DOHH2 (cell line): ENCODE results near the gene APOL4.
"Not testable (repeated sequence)": the region's sequence is repeated elsewhere in the genome, so short reads cannot be mapped to it uniquely, and the experiment has no call there.

Source experiments
- H3F3A ChIP-seq: fragments of 200-600 bp; sonication (generic), shearing (Covaris generic); 2 replicates; pipeline ENCODE4 v1.6.0; 2016; ENCODE audit warnings: antibody characterized with exemption, mild to moderate bottlenecking; ENCODE audit not compliant: control insufficient read depth, insufficient read depth
- H3K27ac ChIP-seq: fragments of 200-600 bp; sonication (generic); 2 replicates; pipeline ENCODE4 v1.5.1; 2014; ENCODE audit warnings: low read depth, mild to moderate bottlenecking, low read length, moderate library complexity
- H3K27me3 ChIP-seq: fragments of 200-600 bp; sonication (generic); 2 replicates; pipeline ENCODE4 v1.6.1; 2014; ENCODE audit warnings: mild to moderate bottlenecking, low read length, mixed read lengths; ENCODE audit not compliant: control insufficient read depth
- H3K36me3 ChIP-seq: fragments of 200-600 bp; sonication (generic); 2 replicates; pipeline ENCODE4 v1.6.1; 2014; ENCODE audit warnings: mild to moderate bottlenecking, low read length, moderate library complexity, mixed read lengths; ENCODE audit not compliant: control insufficient read depth
- H3K4me1 ChIP-seq: fragments of 200-600 bp; sonication (generic); 2 replicates; pipeline ENCODE4 v1.6.1; 2014; ENCODE audit warnings: mild to moderate bottlenecking, low read length, mixed read lengths; ENCODE audit not compliant: control insufficient read depth
- H3K4me2 ChIP-seq: fragments of 200-600 bp; sonication (generic); 2 replicates; pipeline ENCODE4 v1.6.0; 2014; ENCODE audit warnings: mild to moderate bottlenecking, low read length, moderate library complexity
- H3K4me3 ChIP-seq: fragments of 200-600 bp; sonication (generic); 2 replicates; pipeline ENCODE4 v1.5.1; 2014; ENCODE audit warnings: mild to moderate bottlenecking, low read length, mixed read lengths
- H3K79me2 ChIP-seq: fragments of 200-600 bp; sonication (generic); 2 replicates; pipeline ENCODE4 v1.6.1; 2014; ENCODE audit warnings: mild to moderate bottlenecking, low read length, mixed read lengths; ENCODE audit not compliant: control insufficient read depth
- H3K9me2 ChIP-seq: fragments of 200-600 bp; sonication (generic); replicated peaks from 2 replicates; pipeline ENCODE4 v1.6.1; 2014; ENCODE audit warnings: mild to moderate bottlenecking, low read length, mixed read lengths; ENCODE audit not compliant: control insufficient read depth
- H3K9me3 ChIP-seq: fragments of 200-600 bp; sonication (generic); 2 replicates; pipeline ENCODE4 v1.6.1; 2014; ENCODE audit warnings: antibody characterized with exemption, low read length, mixed read lengths; ENCODE audit not compliant: control insufficient read depth, insufficient read depth
- H4K20me1 ChIP-seq: fragments of 200-600 bp; sonication (generic); 2 replicates; pipeline ENCODE4 v1.6.0; 2014; ENCODE audit warnings: low read depth, mild to moderate bottlenecking, antibody characterized with exemption, low read length, moderate library complexity; ENCODE audit not compliant: control insufficient read depth, insufficient read depth
- EZH2phosphoT487 ChIP-seq: fragments of 200-600 bp; sonication (generic); IDR thresholded peaks from 2 replicates; pipeline ENCODE4 v1.6.1; 2017; ENCODE audit warnings: borderline replicate concordance, mild to moderate bottlenecking, antibody characterized with exemption, low read length, moderate library complexity, mixed read lengths
- TF ChIP-seq, protein P1 (sequence below): fragments of 200-600 bp; sonication (generic); IDR thresholded peaks from one replicate; pipeline ENCODE4 v1.5.1; 2014; ENCODE audit warnings: antibody characterized with exemption, mild to moderate bottlenecking, low read depth, low read length; ENCODE audit not compliant: poor library complexity, severe bottlenecking

The APOL4 gene

DNA sequence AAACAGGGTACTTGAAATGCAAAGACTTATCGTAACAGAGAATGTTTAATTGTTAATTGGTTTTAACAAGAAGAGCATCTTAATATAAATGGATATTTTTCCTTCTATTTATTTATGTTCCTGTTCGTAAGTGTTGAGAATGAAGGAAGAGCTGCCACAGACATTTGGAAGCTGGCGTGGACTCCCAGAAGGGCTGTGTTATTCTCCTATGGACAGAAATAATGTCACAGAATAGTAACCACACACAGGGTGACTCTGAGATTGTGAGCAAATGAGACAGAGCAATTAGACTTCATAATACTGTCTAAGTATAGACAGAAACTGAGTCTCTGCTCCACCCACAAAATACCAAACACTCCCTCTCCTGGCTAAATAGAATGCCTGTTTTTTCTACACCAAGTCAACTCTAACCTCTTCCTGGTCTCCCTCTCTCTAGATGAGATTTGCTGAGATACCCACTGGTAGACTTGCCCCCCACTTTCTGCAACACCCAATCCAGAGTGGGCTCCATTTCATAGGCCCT lies 47.1 kb downstream of the APOL4 start:
- no peaks in the 10 kb centered on the region for H4K20me1 ChIP-seq
- H3K4me3 ChIP-seq = no peak overlapping the region
- H3K4me2 ChIP-seq = no peak overlapping the region
- H3K4me1 ChIP-seq = peaks cover 7% of the 10 kb centered on the region; the same call in 1 of the 2 replicates
- no peaks in the 10 kb centered on the region for H3K79me2 ChIP-seq
- no peaks in the 10 kb centered on the region for H3K9me2 ChIP-seq
- no peak overlapping the region for H3K27ac ChIP-seq
- H3F3A ChIP-seq = no peaks in the 10 kb centered on the region
- TF ChIP-seq EZH2phosphoT487 = no peak
- TF ChIP-seq, protein P1, sequence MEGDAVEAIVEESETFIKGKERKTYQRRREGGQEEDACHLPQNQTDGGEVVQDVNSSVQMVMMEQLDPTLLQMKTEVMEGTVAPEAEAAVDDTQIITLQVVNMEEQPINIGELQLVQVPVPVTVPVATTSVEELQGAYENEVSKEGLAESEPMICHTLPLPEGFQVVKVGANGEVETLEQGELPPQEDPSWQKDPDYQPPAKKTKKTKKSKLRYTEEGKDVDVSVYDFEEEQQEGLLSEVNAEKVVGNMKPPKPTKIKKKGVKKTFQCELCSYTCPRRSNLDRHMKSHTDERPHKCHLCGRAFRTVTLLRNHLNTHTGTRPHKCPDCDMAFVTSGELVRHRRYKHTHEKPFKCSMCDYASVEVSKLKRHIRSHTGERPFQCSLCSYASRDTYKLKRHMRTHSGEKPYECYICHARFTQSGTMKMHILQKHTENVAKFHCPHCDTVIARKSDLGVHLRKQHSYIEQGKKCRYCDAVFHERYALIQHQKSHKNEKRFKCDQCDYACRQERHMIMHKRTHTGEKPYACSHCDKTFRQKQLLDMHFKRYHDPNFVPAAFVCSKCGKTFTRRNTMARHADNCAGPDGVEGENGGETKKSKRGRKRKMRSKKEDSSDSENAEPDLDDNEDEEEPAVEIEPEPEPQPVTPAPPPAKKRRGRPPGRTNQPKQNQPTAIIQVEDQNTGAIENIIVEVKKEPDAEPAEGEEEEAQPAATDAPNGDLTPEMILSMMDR = no peak
- H3K9me3 ChIP-seq = no peaks in the 10 kb centered on the region
- H3K27me3 ChIP-seq = peaks cover 36% of the 10 kb centered on the region
- no peaks in the 10 kb centered on the region for H3K36me3 ChIP-seq

DNA sequence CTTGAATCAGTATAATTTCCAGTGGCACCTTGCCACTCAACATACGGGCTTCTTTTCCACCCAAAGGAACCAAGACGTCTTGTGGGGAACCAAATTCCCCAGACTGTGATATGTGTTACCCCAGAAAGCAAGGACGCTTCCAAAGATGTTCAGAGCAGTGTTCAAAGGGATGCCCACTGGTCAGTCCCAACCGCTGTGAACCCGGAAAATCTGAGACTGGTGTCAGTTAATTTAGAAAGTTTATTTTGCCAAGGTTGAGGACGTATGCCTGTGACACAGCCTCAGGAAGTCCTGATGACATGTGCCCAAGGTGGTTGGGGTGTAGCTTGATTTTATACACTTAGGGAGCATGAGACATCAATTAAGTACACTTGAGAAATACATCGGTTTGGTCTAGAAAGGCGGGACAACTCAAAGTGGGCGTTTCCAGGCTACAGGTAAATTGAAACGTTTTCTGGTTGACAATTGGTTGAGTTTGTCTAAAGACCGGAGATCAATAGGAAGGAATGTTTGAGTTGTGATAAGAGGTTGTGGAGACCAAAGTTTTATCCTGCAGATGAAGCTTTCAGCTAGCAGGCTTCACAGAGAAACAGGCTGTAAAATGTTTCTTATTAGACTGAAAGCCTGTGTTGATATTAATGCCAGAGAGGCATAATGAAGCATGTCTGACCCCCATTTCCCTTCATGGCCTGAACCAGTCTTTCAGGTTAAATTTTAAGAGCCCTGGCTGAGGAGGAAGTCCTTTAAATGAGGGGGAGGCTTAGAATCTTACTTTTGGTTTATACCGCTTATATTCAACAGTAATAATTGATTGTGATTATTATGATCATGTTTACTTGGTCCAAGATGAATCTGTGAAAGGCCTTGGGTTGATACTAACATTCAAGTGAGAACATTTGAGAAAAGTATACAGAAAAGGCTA lies 47.8 kb downstream of the APOL4 start:
- H3K9me2 ChIP-seq = no peaks in the 10 kb centered on the region
- H3K27me3 ChIP-seq = peaks cover 29% of the 10 kb centered on the region
- no peak overlapping the region for H3K27ac ChIP-seq
- no peaks in the 10 kb centered on the region for H3K9me3 ChIP-seq
- no peak overlapping the region for H3K4me2 ChIP-seq
- H4K20me1 ChIP-seq = no peaks in the 10 kb centered on the region
- H3K79me2 ChIP-seq = no peaks in the 10 kb centered on the region
- no peak for TF ChIP-seq EZH2phosphoT487
- TF ChIP-seq, protein P1 = no peak
- no peak overlapping the region for H3K4me3 ChIP-seq
- H3K36me3 ChIP-seq = no peaks in the 10 kb centered on the region
- peaks cover 7% of the 10 kb centered on the region; the same call in 1 of the 2 replicates for H3K4me1 ChIP-seq
- H3F3A ChIP-seq = no peaks in the 10 kb centered on the region

DNA sequence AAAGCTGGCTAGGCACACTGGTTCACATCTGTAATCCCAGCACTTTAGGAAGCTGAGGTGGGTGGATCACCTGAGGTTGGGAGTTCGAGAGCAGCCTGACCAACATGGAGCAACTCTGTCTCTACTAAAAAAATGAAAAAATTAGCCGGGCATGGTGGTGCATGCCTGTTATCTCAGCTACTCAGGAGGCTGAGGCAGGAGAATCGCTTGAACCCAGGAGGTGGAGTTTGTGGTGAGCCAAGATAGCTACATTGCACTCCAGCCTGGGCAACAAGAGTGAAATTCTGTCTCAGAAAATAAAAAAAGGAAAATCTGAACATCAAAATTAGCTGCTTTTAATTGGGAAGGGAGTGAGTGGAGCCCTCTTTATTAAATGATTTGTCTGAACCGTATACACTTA lies 48.8 kb downstream of the APOL4 start:
- H3K4me3 ChIP-seq, H3F3A ChIP-seq, H3K4me1 ChIP-seq, H3K4me2 ChIP-seq, H3K9me3 ChIP-seq, H3K27ac ChIP-seq, H3K36me3 ChIP-seq, H3K9me2 ChIP-seq, H4K20me1 ChIP-seq, H3K79me2 ChIP-seq: not testable (repeated sequence)
- H3K27me3 ChIP-seq = peaks cover 23% of the 10 kb centered on the region

DNA sequence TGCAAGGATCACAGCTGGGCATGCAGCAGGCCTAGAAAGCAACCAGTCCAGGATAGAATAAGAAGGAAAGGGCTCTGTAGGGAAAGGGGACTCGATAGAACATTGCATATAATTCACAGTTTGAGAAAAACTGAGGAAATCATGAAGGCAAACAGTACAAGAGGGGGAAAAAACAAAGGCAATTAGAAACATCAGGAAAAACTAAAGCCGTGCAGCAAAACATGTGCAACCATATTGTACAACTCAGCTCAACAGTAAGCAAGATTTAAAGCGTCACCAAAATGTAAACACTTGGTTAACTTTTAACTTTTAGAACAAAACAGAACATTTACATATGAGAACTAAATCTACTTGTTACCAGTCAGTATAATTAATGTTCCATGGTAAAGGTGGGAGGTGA lies 49.5 kb downstream of the APOL4 start:
- H3K4me3 ChIP-seq = no peak overlapping the region
- peaks cover 6% of the 10 kb centered on the region; the same call in 1 of the 2 replicates for H3K4me1 ChIP-seq
- H3K79me2 ChIP-seq = no peaks in the 10 kb centered on the region
- peaks cover 26% of the 10 kb centered on the region for H3K27me3 ChIP-seq
- no peaks in the 10 kb centered on the region for H3K9me3 ChIP-seq
- H3F3A ChIP-seq = no peaks in the 10 kb centered on the region
- no peak overlapping the region for H3K4me2 ChIP-seq
- no peaks in the 10 kb centered on the region for H4K20me1 ChIP-seq
- no peak for TF ChIP-seq EZH2phosphoT487
- TF ChIP-seq, protein P1 = no peak
- no peak overlapping the region for H3K27ac ChIP-seq
- H3K36me3 ChIP-seq = no peaks in the 10 kb centered on the region
- H3K9me2 ChIP-seq = no peaks in the 10 kb centered on the region
